ENCODE data around the gene WNT1.
A peak's percentile ranks its signal among the peaks of the same experiment; 100 is the strongest.

Gene WNT1

GRCh38 chr12:49012739-49013138 is 34.6 kb downstream of the WNT1 start:
- no peak for DNase-seq

- DNase-seq, result no peak
These were observed 35.3 kb downstream of the WNT1 start for GRCh38 chr12:49013428-49013827.

- no peak for DNase-seq
These were observed 36.4 kb downstream of the WNT1 start for GRCh38 chr12:49014547-49014946.

GRCh38 chr12:49015196-49015595 is 37.1 kb downstream of the WNT1 start:
- no peak for DNase-seq

GRCh38 chr12:49017891-49018260 is 39.8 kb downstream of the WNT1 start:
- DNase-seq, result peak; percentile 56 to 66

- peak; percentile 91 to 92 for DNase-seq
These were observed 40.4 kb downstream of the WNT1 start, which contains the start of gene PRKAG1 for GRCh38 chr12:49018261-49019119. Gene PRKAG1, minus strand, starts transcription at chr12:49018776. Its CDS starts 36 bp downstream, at chr12:49018740.

- peak in 1 of 2 experiments; percentile 63 for DNase-seq
These were observed 41.0 kb downstream of the WNT1 start for GRCh38 chr12:49019120-49019430.

GRCh38 chr12:49019443-49020324 is 41.6 kb downstream of the WNT1 start:
- peak; percentile 60 to 71 for DNase-seq

GRCh38 chr12:49020441-49020840 is 42.3 kb downstream of the WNT1 start:
- DNase-seq, result no peak

- DNase-seq, result no peak
These were observed 43.3 kb downstream of the WNT1 start for GRCh38 chr12:49021292-49021915.

GRCh38 chr12:49022558-49023178 is 44.5 kb downstream of the WNT1 start:
- no peak for DNase-seq

- no peak for DNase-seq
These were observed 45.7 kb downstream of the WNT1 start for GRCh38 chr12:49023812-49024211.

- DNase-seq, result no peak
These were observed 46.4 kb downstream of the WNT1 start for GRCh38 chr12:49024543-49024942.

GRCh38 chr12:49025463-49025862 is 47.3 kb downstream of the WNT1 start:
- no peak for DNase-seq

- DNase-seq, result no peak
These were observed 48.0 kb downstream of the WNT1 start for GRCh38 chr12:49026101-49026500.

GRCh38 chr12:49026678-49027480 is 48.8 kb downstream of the WNT1 start:
- no peak for DNase-seq

GRCh38 chr12:49027846-49028555 is 49.9 kb downstream of the WNT1 start:
- DNase-seq, result no peak

- DNase-seq, result no peak
These were observed 50.6 kb downstream of the WNT1 start for GRCh38 chr12:49028666-49029275.

GRCh38 chr12:49030119-49030518 is 52.0 kb downstream of the WNT1 start:
- DNase-seq, result no peak

GRCh38 chr12:49030714-49031572 is 52.8 kb downstream of the WNT1 start:
- DNase-seq, result no peak

Measured in AML-193 (cell line).